ENCODE results near the gene FBXL7. TPM values are rescaled to one million over a fixed set of nuclear protein-coding genes. Genes with fewer than 3 reads are reported as not detected.

FBXL7 gene
- total RNA-seq, 1 donor: 11.2 TPM

- no peak for TF ChIP-seq CTCF (IDR thresholded peaks at IDR 0.05; ENCODE audit: insufficient read depth, low read depth, low read length)
- H3K4me3 ChIP-seq (ENCODE audit: low read depth, low read length): no peak overlapping the region
- DNase-seq (ENCODE audit: low read depth): no peak
Measured at GRCh38 chr5:15956622-15957021, 456.6 kb downstream of the FBXL7 start.

GRCh38 chr5:15957124-15957523 is 457.1 kb downstream of the FBXL7 start:
- no peak overlapping the region for H3K4me3 ChIP-seq (ENCODE audit: low read depth, low read length)
- no peak for TF ChIP-seq CTCF (IDR thresholded peaks at IDR 0.05; ENCODE audit: insufficient read depth, low read depth, low read length)
- no peak for DNase-seq (ENCODE audit: low read depth)

- TF ChIP-seq CTCF (IDR thresholded peaks at IDR 0.05; ENCODE audit: insufficient read depth, low read depth, low read length): no peak
- DNase-seq (ENCODE audit: low read depth): peak; percentile 51
- no peak overlapping the region for H3K4me3 ChIP-seq (ENCODE audit: low read depth, low read length)
Measured at GRCh38 chr5:15959370-15960164, 459.6 kb downstream of the FBXL7 start.

GRCh38 chr5:15966066-15966640 is 466.2 kb downstream of the FBXL7 start:
- no peak overlapping the region for H3K4me3 ChIP-seq (ENCODE audit: low read depth, low read length)
- no peak for TF ChIP-seq CTCF (IDR thresholded peaks at IDR 0.05; ENCODE audit: insufficient read depth, low read depth, low read length)
- DNase-seq (ENCODE audit: low read depth): peak; percentile 5

GRCh38 chr5:15966651-15967050 is 466.7 kb downstream of the FBXL7 start:
- peak; percentile 29 for DNase-seq (ENCODE audit: low read depth)
- H3K4me3 ChIP-seq (ENCODE audit: low read depth, low read length): no peak overlapping the region
- TF ChIP-seq CTCF (IDR thresholded peaks at IDR 0.05; ENCODE audit: insufficient read depth, low read depth, low read length): no peak

- no peak for TF ChIP-seq CTCF (IDR thresholded peaks at IDR 0.05; ENCODE audit: insufficient read depth, low read depth, low read length)
- no peak for DNase-seq (ENCODE audit: low read depth)
- no peak overlapping the region for H3K4me3 ChIP-seq (ENCODE audit: low read depth, low read length)
Measured at GRCh38 chr5:15968993-15969392, 469.0 kb downstream of the FBXL7 start.

Measured in fibroblast of villous mesenchyme (primary cell).